H9 (cell line): ENCODE measurements around the gene MPP2. TPM values are rescaled to one million over a fixed set of nuclear protein-coding genes. Genes with fewer than 3 reads are reported as not detected.
A peak's percentile ranks its signal among the peaks of the same experiment; 100 is the strongest.

ENCODE experiments used
- DNase-seq: peaks from one replicate; pipeline ENCODE4 v3.0.0-alpha.2; 2017
- H2AFZ ChIP-seq: one replicate; pipeline ENCODE4 v1.6.1; 2013; ENCODE audit warnings: mild to moderate bottlenecking, low read length, control low read depth, moderate library complexity
- H2AK5ac ChIP-seq: 2 replicates; pipeline ENCODE4 v1.6.1; 2013; ENCODE audit warnings: low read length, control low read depth, mixed read lengths; ENCODE audit not compliant: insufficient read length
- H2BK120ac ChIP-seq: one replicate; pipeline ENCODE4 v1.6.1; 2013; ENCODE audit warnings: low read depth, mild to moderate bottlenecking, low read length, control low read depth, inconsistent platforms; ENCODE audit not compliant: poor library complexity, severe bottlenecking
- H2BK12ac ChIP-seq: 2 replicates; pipeline ENCODE4 v1.6.1; 2013; ENCODE audit warnings: low read length, control low read depth, mixed read lengths, low read depth; ENCODE audit not compliant: insufficient read length
- H2BK15ac ChIP-seq: 2 replicates; pipeline ENCODE4 v1.6.1; 2013; ENCODE audit warnings: low read depth, low read length, control low read depth
- H2BK20ac ChIP-seq: one replicate; pipeline ENCODE4 v1.6.1; 2013; ENCODE audit warnings: low read depth, mild to moderate bottlenecking, low read length, control low read depth, inconsistent platforms; ENCODE audit not compliant: poor library complexity, severe bottlenecking
- H2BK5ac ChIP-seq: 2 replicates; pipeline ENCODE4 v1.6.1; 2013; ENCODE audit warnings: low read length, control low read depth, mixed read lengths; ENCODE audit not compliant: insufficient read length
- H3K14ac ChIP-seq: 2 replicates; pipeline ENCODE4 v1.6.1; 2013; ENCODE audit warnings: low read length, control low read depth; ENCODE audit not compliant: insufficient read depth
- H3K18ac ChIP-seq: 2 replicates; pipeline ENCODE4 v1.6.1; 2013; ENCODE audit warnings: low read depth, mild to moderate bottlenecking, mixed read lengths, low read length, control low read depth; ENCODE audit not compliant: insufficient read length
- H3K23ac ChIP-seq: 2 replicates; pipeline ENCODE4 v1.6.1; 2013; ENCODE audit warnings: low read length, control low read depth, mixed read lengths, low read depth; ENCODE audit not compliant: insufficient read length
- H3K23me2 ChIP-seq: 2 replicates; pipeline ENCODE4 v1.6.1; 2013; ENCODE audit warnings: low read depth, mild to moderate bottlenecking, mixed read lengths, low read length, control low read depth; ENCODE audit not compliant: insufficient read length, poor library complexity, severe bottlenecking
- H3K27ac ChIP-seq: 2 replicates; pipeline ENCODE4 v1.5.1; 2013; ENCODE audit warnings: low read length, control low read depth, mixed read lengths, low read depth; ENCODE audit not compliant: insufficient read length
- H3K27me3 ChIP-seq: 2 replicates; pipeline ENCODE4 v1.6.1; 2013; ENCODE audit warnings: low read length, control low read depth, inconsistent platforms; ENCODE audit not compliant: insufficient read depth
- H3K4ac ChIP-seq: 2 replicates; pipeline ENCODE4 v1.6.1; 2013; ENCODE audit warnings: low read depth, mild to moderate bottlenecking, control low read depth, inconsistent platforms, low read length, moderate library complexity
- H3K4me1 ChIP-seq: 2 replicates; pipeline ENCODE4 v1.6.1; 2013; ENCODE audit warnings: low read length, control low read depth, inconsistent platforms; ENCODE audit not compliant: insufficient read depth
- H3K4me2 ChIP-seq: 2 replicates; pipeline ENCODE4 v1.6.1; 2013; ENCODE audit warnings: low read length, control low read depth, mixed read lengths; ENCODE audit not compliant: insufficient read length, insufficient read depth
- H3K56ac ChIP-seq: 2 replicates; pipeline ENCODE4 v1.6.1; 2013; ENCODE audit warnings: low read depth, mild to moderate bottlenecking, mixed read lengths, low read length, control low read depth; ENCODE audit not compliant: insufficient read length
- H3K79me1 ChIP-seq: 2 replicates; pipeline ENCODE4 v1.6.1; 2013; ENCODE audit warnings: low read depth, mild to moderate bottlenecking, moderate library complexity, low read length, control low read depth, inconsistent platforms; ENCODE audit not compliant: insufficient read depth, poor library complexity, severe bottlenecking
- H3K79me2 ChIP-seq: 2 replicates; pipeline ENCODE4 v1.6.1; 2013; ENCODE audit warnings: low read length, control low read depth, inconsistent platforms; ENCODE audit not compliant: insufficient read depth
- H3K9ac ChIP-seq: 2 replicates; pipeline ENCODE4 v1.6.1; 2013; ENCODE audit warnings: low read length, control low read depth, mixed read lengths; ENCODE audit not compliant: insufficient read length; ENCODE audit errors: extremely low read depth
- H3K9me3 ChIP-seq: one replicate; pipeline ENCODE4 v1.6.1; 2013; ENCODE audit warnings: low read depth, low read length, inconsistent platforms; ENCODE audit not compliant: control insufficient read depth
- H3T11ph ChIP-seq: one replicate; pipeline ENCODE4 v1.6.1; 2013; ENCODE audit warnings: mild to moderate bottlenecking, low read length, control low read depth, inconsistent platforms
- H4K20me1 ChIP-seq: one replicate; pipeline ENCODE4 v1.6.1; 2013; ENCODE audit not compliant: control insufficient read depth, insufficient read length, insufficient read depth
- H4K5ac ChIP-seq: 2 replicates; pipeline ENCODE4 v1.6.1; 2013; ENCODE audit warnings: low read depth, mild to moderate bottlenecking, mixed read lengths, low read length, control low read depth; ENCODE audit not compliant: insufficient read length
- H4K8ac ChIP-seq: replicated peaks from 2 replicates; pipeline ENCODE4 v1.6.1; 2013; ENCODE audit warnings: low read length, control low read depth, mixed read lengths, low read depth; ENCODE audit not compliant: insufficient read length
- H4K91ac ChIP-seq: 2 replicates; pipeline ENCODE4 v1.6.1; 2013; ENCODE audit warnings: low read depth, mild to moderate bottlenecking, moderate library complexity, mixed read lengths, low read length, control low read depth; ENCODE audit not compliant: insufficient read length
- H3K27ac Mint-ChIP-seq, 3 experiments: 2 replicates in 2 of 3; 3 replicates in 1 of 3; pipeline ENCODE4 v1.8.0; 2020 to 2021; ENCODE audit warnings: mixed read lengths in 3 of 3, mild to moderate bottlenecking in 1 of 3, moderate library complexity in 1 of 3
- H3K27me3 Mint-ChIP-seq: 2 replicates; pipeline ENCODE4 v1.8.0; 2021; ENCODE audit warnings: low read depth, mild to moderate bottlenecking, moderate library complexity, mixed read lengths
- H3K36me3 Mint-ChIP-seq, 3 experiments: 2 replicates in 2 of 3; 3 replicates in 1 of 3; pipeline ENCODE4 v1.8.0; 2020 to 2021; ENCODE audit warnings: low read depth in 3 of 3, mixed read lengths in 3 of 3; ENCODE audit not compliant: insufficient read depth in 1 of 3
- H3K4me1 Mint-ChIP-seq, 2 experiments: 2 replicates each; pipeline ENCODE4 v1.8.0; 2020; ENCODE audit warnings: mixed read lengths in 2 of 2
- H3K4me3 Mint-ChIP-seq, 2 experiments: 2 replicates in 1 of 2; 3 replicates in 1 of 2; pipeline ENCODE4 v1.8.0; 2020 to 2021; ENCODE audit warnings: mild to moderate bottlenecking in 2 of 2, mixed read lengths in 2 of 2, moderate library complexity in 1 of 2
- H3K9me3 Mint-ChIP-seq, 2 experiments: 2 replicates in 1 of 2; 3 replicates in 1 of 2; pipeline ENCODE4 v1.8.0; 2020; ENCODE audit warnings: mild to moderate bottlenecking in 2 of 2, mixed read lengths in 2 of 2, moderate library complexity in 1 of 2
- CTCF ChIP-seq: fragments of 200-600 bp; sonication (generic); conservative IDR thresholded peaks from 3 replicates; pipeline ENCODE4 v1.8.0; 2021; ENCODE audit warnings: antibody characterized with exemption, mild to moderate bottlenecking
- WGBS: extraction: QIAGEN DNeasy Blood & Tissue Kit; methylation state at CpG from one replicate; pipeline ENCODE4 v1.1.7; 2013; ENCODE audit warnings: missing lambda C conversion rate, low lambda C conversion rate, mixed read lengths; ENCODE audit not compliant: insufficient read length; ENCODE audit errors: extremely low coverage; 5-methylcytosine and 5-hydroxymethylcytosine counted together
- total RNA-seq: library from RNA; stranded (reverse); gene quantifications from 2 replicates; pipeline ENCODE4 v1.2.1, GENCODE V29; 2021

Gene MPP2
- total RNA-seq, 1 experiment from 2014 or later, result 16.3 TPM

GRCh38 chr17:43900858-43901754, 6.2 kb downstream of the MPP2 start:
- H3K4me1 Mint-ChIP-seq, result peaks cover 42 to 62% of the 10 kb centered on the region in 2 experiments
- Histone ChIP-seq H3K14ac (no peak overlapping the region), H3K79me1 (no peaks in the 10 kb centered on the region), H3K27me3 (no peaks in the 10 kb centered on the region), H4K91ac (no peak overlapping the region), H3K9me3 (no peaks in the 10 kb centered on the region), H2AFZ (no peak overlapping the region), H3K18ac (peak overlapping the region; percentile 23), H2AK5ac (no peak overlapping the region), H4K20me1 (no peaks in the 10 kb centered on the region), H3K79me2 (0 out of 2 replicates have a peak, but pooled peaks cover 2% of the 10 kb centered on the region), H3K4me1 (peaks cover 3% of the 10 kb centered on the region; the same call in 1 of the 2 replicates), H2BK5ac (no peak overlapping the region), H2BK20ac (no peak overlapping the region), H2BK12ac (no peak overlapping the region), H2BK120ac (no peak overlapping the region), H3K4ac (no peak overlapping the region), H3K9ac (no peak overlapping the region), H4K8ac (no peak overlapping the region), H3K27ac (no peak overlapping the region), H3K23me2 (peaks cover 23% of the 10 kb centered on the region), H2BK15ac (no peak overlapping the region), H3T11ph (no peak overlapping the region), H3K4me2 (peak overlapping the region; percentile 59), H3K56ac (no peak overlapping the region), H3K23ac (no peak overlapping the region), H4K5ac (no peak overlapping the region)
- no peak for TF ChIP-seq CTCF
- peak overlapping the region; percentile 63 to 79 for H3K4me3 Mint-ChIP-seq
- peaks cover 12 to 14% (median 13%) of the 10 kb centered on the region in 3 experiments; a peak in 5 of 7 replicates for H3K36me3 Mint-ChIP-seq
- DNase-seq, result peak; percentile 59
- peaks cover 58% of the 10 kb centered on the region for H3K27me3 Mint-ChIP-seq
- H3K27ac Mint-ChIP-seq, result no peak overlapping the region
- no peaks in the 10 kb centered on the region for H3K9me3 Mint-ChIP-seq
- WGBS, result no CpG with 5 or more reads among the region's 13 CpGs
